ENCODE measurements around the gene SMIM9. TPM values are rescaled to one million over a fixed set of nuclear protein-coding genes. Genes with fewer than 3 reads are reported as not detected.

The SMIM9 gene
- polyA plus RNA-seq, 3 donors, result not detected

GRCh38 chrX:154824638-154825037 lies 9.8 kb downstream of the SMIM9 start:
- H3K9me3 Mint-ChIP-seq, result peaks cover 0 to 2% (median 0%) of the 10 kb centered on the region in 7 donors
- H3K4me1 Mint-ChIP-seq, result peaks cover 19% of the 10 kb centered on the region
- H3K27ac ChIP-seq (ENCODE audit: low read depth in 1 of 2, low read length in 2 of 2), result no peak overlapping the region
- no CpG with 5 or more reads among the region's 1 CpG for WGBS (ENCODE audit: insufficient coverage)
- no peak for TF ChIP-seq CTCF (IDR thresholded peaks at IDR 0.05)
- H3K4me3 ChIP-seq (replicated peaks in 1 of 3; ENCODE audit: low read depth in 2 of 3, low read length in 3 of 3), result no peak overlapping the region
- H2AFZ ChIP-seq (ENCODE audit: insufficient read depth, low read depth, low read length, poor library complexity, severe bottlenecking), result no peak overlapping the region
- no peaks in the 10 kb centered on the region for H3K36me3 Mint-ChIP-seq
- H3K4me1 ChIP-seq (ENCODE audit: control insufficient read depth in 1 of 2, insufficient read depth in 2 of 2, low read length in 2 of 2), result peaks cover 13 to 14% of the 10 kb centered on the region in 2 donors
- H3K36me3 ChIP-seq (replicated peaks in 1 of 2; ENCODE audit: control insufficient read depth in 1 of 2, insufficient read depth in 2 of 2, low read length in 2 of 2), result no peaks in the 10 kb centered on the region
- H4K20me1 ChIP-seq (ENCODE audit: insufficient read depth, low read length), result no peaks in the 10 kb centered on the region
- no peaks in the 10 kb centered on the region for H3K79me2 ChIP-seq (ENCODE audit: insufficient read depth, low read length)
- H3K4me3 Mint-ChIP-seq, result no peak overlapping the region
- no peak overlapping the region for H3K9ac ChIP-seq (ENCODE audit: insufficient read depth, low read length, poor library complexity, severe bottlenecking)
- no peaks in the 10 kb centered on the region for H3K27me3 ChIP-seq (ENCODE audit: control insufficient read depth in 2 of 2, insufficient read depth in 2 of 2, low read length in 2 of 2)
- no peak overlapping the region for H3K27ac Mint-ChIP-seq
- no peaks in the 10 kb centered on the region for H3K9me3 ChIP-seq (replicated peaks in 1 of 2; ENCODE audit: control insufficient read depth in 1 of 2, insufficient read depth in 1 of 2, low read length in 2 of 2)
- intact Hi-C loops (cut with micrococcal nuclease), result no loop called here
- DNase-seq, result no peak
- H3K27me3 Mint-ChIP-seq (ENCODE audit: low read depth in 3 of 3), result peaks cover 0 to 2% (median 0%) of the 10 kb centered on the region in 3 donors
- no peak overlapping the region for H3K4me2 ChIP-seq (replicated peaks; ENCODE audit: extremely low read depth, low read length, poor library complexity, severe bottlenecking)

GRCh38 chrX:154822029-154822428 lies 12.4 kb downstream of the SMIM9 start:
- Mint-ChIP-seq H3K36me3 (no peaks in the 10 kb centered on the region), H3K4me3 (no peak overlapping the region)

More at GRCh38 chrX:154822029-154822428, 12.4 kb downstream of the SMIM9 start:
- TF ChIP-seq CTCF (IDR thresholded peaks at IDR 0.05), result no peak
- DNase-seq, result no peak
- H3K36me3 ChIP-seq (replicated peaks in 1 of 2; ENCODE audit: control insufficient read depth in 1 of 2, insufficient read depth in 2 of 2, low read length in 2 of 2), result no peaks in the 10 kb centered on the region
- Mint-ChIP-seq H3K27ac (no peak overlapping the region), H3K9me3 (peaks cover 0 to 7% (median 6%) of the 10 kb centered on the region in 7 donors), H3K27me3 (ENCODE audit: low read depth in 3 of 3) (peaks cover 0 to 2% (median 0%) of the 10 kb centered on the region in 3 donors), H3K4me1 (no peaks in the 10 kb centered on the region)
- H3K9me3 ChIP-seq (replicated peaks in 1 of 2; ENCODE audit: control insufficient read depth in 1 of 2, insufficient read depth in 1 of 2, low read length in 2 of 2), result no peaks in the 10 kb centered on the region
- H3K4me1 ChIP-seq (ENCODE audit: control insufficient read depth in 1 of 2, insufficient read depth in 2 of 2, low read length in 2 of 2), result peaks cover 0 to under 1% of the 10 kb centered on the region in 2 donors
- H2AFZ ChIP-seq (ENCODE audit: insufficient read depth, low read depth, low read length, poor library complexity, severe bottlenecking), result no peak overlapping the region
- H3K27ac ChIP-seq (ENCODE audit: low read depth in 1 of 2, low read length in 2 of 2), result no peak overlapping the region
- no peak overlapping the region for H3K4me3 ChIP-seq (replicated peaks in 1 of 3; ENCODE audit: low read depth in 2 of 3, low read length in 3 of 3)
- H3K27me3 ChIP-seq (ENCODE audit: control insufficient read depth in 2 of 2, insufficient read depth in 2 of 2, low read length in 2 of 2), result no peaks in the 10 kb centered on the region
- H3K79me2 ChIP-seq (ENCODE audit: insufficient read depth, low read length), result no peaks in the 10 kb centered on the region
- H4K20me1 ChIP-seq (ENCODE audit: insufficient read depth, low read length), result no peaks in the 10 kb centered on the region
- intact Hi-C loops (cut with micrococcal nuclease), result no loop called here
- no peak overlapping the region for H3K9ac ChIP-seq (ENCODE audit: insufficient read depth, low read length, poor library complexity, severe bottlenecking)
- H3K4me2 ChIP-seq (replicated peaks; ENCODE audit: extremely low read depth, low read length, poor library complexity, severe bottlenecking), result no peak overlapping the region
- no CpG with 5 or more reads among the region's 3 CpGs for WGBS (ENCODE audit: insufficient coverage)

Data from CD14-positive monocyte (primary cell).